HEK293T (cell line): Measurements from ENCODE around the gene CYP21A2.
"Not testable (repeated sequence)": the region's sequence is repeated elsewhere in the genome, so short reads cannot be mapped to it uniquely, and the experiment has no call there.

Source experiments
- CTCF ChIA-PET: fragments of 350-600 bp; formaldehyde crosslinking; extraction: SDS; loops from one replicate; lab custom pipeline; 2021; ENCODE audit warnings: antibody characterized with exemption, inconsistent platforms; lab: Yijun Ruan, JAX
- POLR2A ChIA-PET: fragments of 350-600 bp; formaldehyde crosslinking; extraction: SDS; loops from one replicate; lab custom pipeline; 2020; ENCODE audit warnings: antibody characterized with exemption, inconsistent platforms; lab: Yijun Ruan, JAX
- DNase-seq: peaks from one replicate; pipeline ENCODE4 v3.0.0; 2012; ENCODE audit warnings: mixed read lengths; ENCODE audit errors: extremely low spot score
- ARNT ChIP-seq: fragments of 450-650 bp; IDR thresholded peaks from 2 replicates; pipeline ENCODE4 v1.6.1; 2017; ENCODE audit warnings: mild to moderate bottlenecking
- BHLHE40 ChIP-seq: fragments of 450-650 bp; IDR thresholded peaks from 2 replicates; pipeline ENCODE4 v1.6.1; 2016; ENCODE audit warnings: mild to moderate bottlenecking, moderate library complexity, borderline replicate concordance
- CTBP1 ChIP-seq: fragments of 450-650 bp; IDR thresholded peaks from 2 replicates; pipeline ENCODE4 v1.6.1; 2016; ENCODE audit warnings: borderline replicate concordance
- ELF4 ChIP-seq: fragments of 450-650 bp; IDR thresholded peaks from 2 replicates; pipeline ENCODE4 v1.6.1; 2017; ENCODE audit warnings: antibody characterized with exemption
- FOXA1 ChIP-seq: fragments of 450-650 bp; IDR thresholded peaks from 2 replicates; pipeline ENCODE4 v1.6.1; 2016; ENCODE audit warnings: mild to moderate bottlenecking
- FOXK2 ChIP-seq: fragments of 450-650 bp; IDR thresholded peaks from 2 replicates; pipeline ENCODE4 v1.6.1; 2016; ENCODE audit warnings: mild to moderate bottlenecking
- FOXM1 ChIP-seq: fragments of 450-650 bp; IDR thresholded peaks from 2 replicates; pipeline ENCODE4 v1.6.1; 2017; ENCODE audit warnings: mild to moderate bottlenecking, borderline replicate concordance
- HDGF ChIP-seq: fragments of 450-650 bp; IDR thresholded peaks from 2 replicates; pipeline ENCODE4 v1.6.1; 2017; ENCODE audit warnings: antibody characterized with exemption, borderline replicate concordance
- L3MBTL2 ChIP-seq: fragments of 450-650 bp; conservative IDR thresholded peaks from 2 replicates; pipeline ENCODE4 v1.6.1; 2016; ENCODE audit warnings: mild to moderate bottlenecking
- LEF1 ChIP-seq: fragments of 450-650 bp; IDR thresholded peaks from 2 replicates; pipeline ENCODE4 v1.6.1; 2017; ENCODE audit warnings: mild to moderate bottlenecking, borderline replicate concordance
- NFRKB ChIP-seq: fragments of 450-650 bp; IDR thresholded peaks from 2 replicates; pipeline ENCODE4 v1.6.1; 2016; ENCODE audit warnings: mild to moderate bottlenecking, moderate library complexity
- PKNOX1 ChIP-seq: fragments of 450-650 bp; IDR thresholded peaks from 2 replicates; pipeline ENCODE4 v1.6.1; 2016
- SP1 ChIP-seq: fragments of 450-650 bp; IDR thresholded peaks from 2 replicates; pipeline ENCODE4 v1.6.1; 2017
- SUZ12 ChIP-seq: fragments of 450-650 bp; IDR thresholded peaks from 2 replicates; pipeline ENCODE4 v1.6.1; 2016; ENCODE audit warnings: mild to moderate bottlenecking
- TARDBP ChIP-seq: fragments of 450-650 bp; IDR thresholded peaks from 2 replicates; pipeline ENCODE4 v1.6.1; 2016
- ZNF384 ChIP-seq: fragments of 450-650 bp; IDR thresholded peaks from 2 replicates; pipeline ENCODE4 v1.6.1; 2016

The CYP21A2 gene

GRCh38 chr6:32045811-32046449 lies 7.7 kb downstream of the CYP21A2 start:
- no peak for DNase-seq
- ChIA-PET POLR2A (no interaction called here), CTCF (interaction anchor here (0.6 kb wide), 2 partner anchors 159 to 189 kb away, joined by 3 read pairs; no protein-coding TSS in a partner anchor)
- TF ChIP-seq PKNOX1: no peak
- TF ChIP-seq CTBP1: no peak
- TF ChIP-seq SP1: no peak
- no peak for TF ChIP-seq ARNT
- TF ChIP-seq ZNF384: no peak
- TF ChIP-seq HDGF: no peak
- no peak for TF ChIP-seq SUZ12
- TF ChIP-seq ELF4: no peak
- no peak for TF ChIP-seq FOXM1
- no peak for TF ChIP-seq FOXK2
- TF ChIP-seq L3MBTL2: no peak
- no peak for TF ChIP-seq LEF1
- no peak for TF ChIP-seq TARDBP
- no peak for TF ChIP-seq NFRKB

GRCh38 chr6:32046450-32047083 lies 8.4 kb downstream of the CYP21A2 start:
- POLR2A ChIA-PET: no interaction called here

GRCh38 chr6:32047084-32047478 lies 8.9 kb downstream of the CYP21A2 start:
- DNase-seq: no peak

More at GRCh38 chr6:32046450-32047083, 8.4 kb downstream of the CYP21A2 start:
- TF ChIP-seq PKNOX1 (no peak), SP1 (no peak), TARDBP (no peak), SUZ12 (no peak), ZNF384 (no peak), HDGF (no peak), L3MBTL2 (no peak)
- no peak for DNase-seq
- CTCF ChIA-PET: interaction anchor here (0.6 kb wide), 2 partner anchors 160 to 190 kb away, joined by 3 read pairs; no protein-coding TSS in a partner anchor

GRCh38 chr6:32047539-32047854 lies 9.3 kb downstream of the CYP21A2 start:
- POLR2A ChIA-PET: no interaction called here
- CTCF ChIA-PET: interaction anchor here (0.6 kb wide), 1 partner anchor 148 kb away, joined by 3 read pairs; no protein-coding TSS in a partner anchor
- TF ChIP-seq ARNT: no peak
- DNase-seq: no peak

More at GRCh38 chr6:32047084-32047478, 8.9 kb downstream of the CYP21A2 start:
- ChIA-PET POLR2A (no interaction called here), CTCF (no interaction called here)
- no peak for TF ChIP-seq FOXK2
- TF ChIP-seq NFRKB: no peak
- TF ChIP-seq L3MBTL2: no peak
- TF ChIP-seq FOXM1: no peak
- no peak for TF ChIP-seq ELF4
- no peak for TF ChIP-seq ARNT
- no peak for TF ChIP-seq BHLHE40
- no peak for TF ChIP-seq PKNOX1

GRCh38 chr6:32047855-32048766 lies 9.9 kb downstream of the CYP21A2 start:
- POLR2A ChIA-PET: no interaction called here
- peak; percentile 87 for DNase-seq
- CTCF ChIA-PET: interaction anchor here (0.6 kb wide), 1 partner anchor 148 kb away, joined by 3 read pairs; no protein-coding TSS in a partner anchor
- TF ChIP-seq FOXK2 (no peak), FOXA1 (no peak), TARDBP (no peak), PKNOX1 (peak; percentile 25; the same call in 1 of the 2 replicates), LEF1 (no peak)

GRCh38 chr6:32049149-32049548 lies 10.9 kb downstream of the CYP21A2 start:
- POLR2A ChIA-PET, DNase-seq, CTCF ChIA-PET: not testable (repeated sequence)

GRCh38 chr6:32049736-32050135 lies 11.5 kb downstream of the CYP21A2 start:
- CTCF ChIA-PET, POLR2A ChIA-PET, DNase-seq: not testable (repeated sequence)
